Measurements from ENCODE around the gene NCS1. TPM values are rescaled to one million over a fixed set of nuclear protein-coding genes. Genes with fewer than 3 reads are reported as not detected.

NCS1 gene
- total RNA-seq, 1 experiment from 2014 or later = 27.8 TPM

GRCh38 chr9:130212543-130213297 lies 40.5 kb downstream of the NCS1 start:
- H3K36me3 Mint-ChIP-seq (ENCODE audit: insufficient read depth, unreplicated experiment) = peaks cover 12% of the 10 kb centered on the region
- BruUV-seq (replicated peaks) = no TSS peak
- ChIA-PET POLR2A (no interaction called here), CTCF (no interaction called here)
- H3K4me1 Mint-ChIP-seq (ENCODE audit: insufficient read depth, unreplicated experiment) = no peaks in the 10 kb centered on the region
- intact Hi-C loops (cut with micrococcal nuclease) = no loop called here
- no peaks in the 10 kb centered on the region for H3K9me3 Mint-ChIP-seq (ENCODE audit: unreplicated experiment)
- peak; percentile 27 for DNase-seq (ENCODE audit: unreplicated experiment)
- H3K27ac Mint-ChIP-seq (ENCODE audit: low read depth, unreplicated experiment) = no peak overlapping the region
- no peak overlapping the region for H3K4me3 Mint-ChIP-seq (ENCODE audit: unreplicated experiment)
- TF ChIP-seq, protein P1, sequence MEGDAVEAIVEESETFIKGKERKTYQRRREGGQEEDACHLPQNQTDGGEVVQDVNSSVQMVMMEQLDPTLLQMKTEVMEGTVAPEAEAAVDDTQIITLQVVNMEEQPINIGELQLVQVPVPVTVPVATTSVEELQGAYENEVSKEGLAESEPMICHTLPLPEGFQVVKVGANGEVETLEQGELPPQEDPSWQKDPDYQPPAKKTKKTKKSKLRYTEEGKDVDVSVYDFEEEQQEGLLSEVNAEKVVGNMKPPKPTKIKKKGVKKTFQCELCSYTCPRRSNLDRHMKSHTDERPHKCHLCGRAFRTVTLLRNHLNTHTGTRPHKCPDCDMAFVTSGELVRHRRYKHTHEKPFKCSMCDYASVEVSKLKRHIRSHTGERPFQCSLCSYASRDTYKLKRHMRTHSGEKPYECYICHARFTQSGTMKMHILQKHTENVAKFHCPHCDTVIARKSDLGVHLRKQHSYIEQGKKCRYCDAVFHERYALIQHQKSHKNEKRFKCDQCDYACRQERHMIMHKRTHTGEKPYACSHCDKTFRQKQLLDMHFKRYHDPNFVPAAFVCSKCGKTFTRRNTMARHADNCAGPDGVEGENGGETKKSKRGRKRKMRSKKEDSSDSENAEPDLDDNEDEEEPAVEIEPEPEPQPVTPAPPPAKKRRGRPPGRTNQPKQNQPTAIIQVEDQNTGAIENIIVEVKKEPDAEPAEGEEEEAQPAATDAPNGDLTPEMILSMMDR (IDR thresholded peaks at IDR 0.05; ENCODE audit: unreplicated experiment) = no peak
- H3K27me3 Mint-ChIP-seq (ENCODE audit: insufficient read depth, unreplicated experiment) = no peaks in the 10 kb centered on the region

DNA sequence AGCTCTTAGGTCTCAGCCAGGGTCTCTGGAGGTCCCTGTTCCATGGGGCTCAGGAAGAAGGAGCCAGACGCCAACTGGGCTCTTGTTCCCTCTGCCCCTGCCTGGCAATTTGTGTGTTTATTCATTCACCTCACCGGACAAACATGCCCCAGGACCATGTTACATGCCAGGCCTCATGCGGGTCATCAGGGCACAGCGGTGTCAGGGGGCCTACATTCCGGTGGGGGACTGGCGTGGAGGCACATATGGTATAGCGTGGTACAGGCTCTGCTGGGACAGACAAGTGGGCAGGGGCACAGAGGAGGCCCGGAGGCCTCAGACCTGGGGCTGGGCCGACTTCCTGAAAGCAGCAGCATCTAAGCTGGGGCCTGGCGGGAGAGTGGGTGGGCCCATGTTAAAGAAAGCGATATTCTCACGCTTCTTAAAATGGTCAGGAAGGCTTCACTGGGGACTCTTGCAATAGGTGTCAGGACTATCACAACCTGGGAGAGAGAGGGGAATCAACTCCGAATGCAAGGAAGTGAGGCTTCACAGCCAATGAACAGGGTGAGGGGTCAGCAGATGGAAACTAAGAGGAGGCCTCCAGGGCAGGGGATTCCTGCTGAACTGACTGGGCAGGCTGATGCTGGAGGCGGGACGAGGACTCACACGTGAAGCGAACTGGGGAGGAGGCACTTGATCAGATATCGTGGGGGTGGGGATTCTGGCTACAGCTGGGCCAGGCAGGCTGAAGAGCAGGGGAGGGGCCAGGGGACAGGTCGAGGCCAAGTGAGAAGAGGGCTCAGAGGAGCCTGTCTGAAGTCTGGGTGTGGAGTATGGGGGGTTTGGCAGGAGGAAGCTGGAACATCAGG lies 41.9 kb downstream of the NCS1 start:
- H3K9me3 Mint-ChIP-seq (ENCODE audit: unreplicated experiment) = no peaks in the 10 kb centered on the region
- no peak overlapping the region for H3K4me3 Mint-ChIP-seq (ENCODE audit: unreplicated experiment)
- no peaks in the 10 kb centered on the region for H3K4me1 Mint-ChIP-seq (ENCODE audit: insufficient read depth, unreplicated experiment)
- peaks cover 16% of the 10 kb centered on the region for H3K36me3 Mint-ChIP-seq (ENCODE audit: insufficient read depth, unreplicated experiment)
- intact Hi-C loops (cut with micrococcal nuclease) = no loop called here
- POLR2A ChIA-PET = no interaction called here
- TF ChIP-seq, protein P1 (IDR thresholded peaks at IDR 0.05; ENCODE audit: unreplicated experiment) = no peak
- no peak for DNase-seq (ENCODE audit: unreplicated experiment)
- H3K27me3 Mint-ChIP-seq (ENCODE audit: insufficient read depth, unreplicated experiment) = no peaks in the 10 kb centered on the region
- BruUV-seq (replicated peaks) = no TSS peak
- no peak overlapping the region for H3K27ac Mint-ChIP-seq (ENCODE audit: low read depth, unreplicated experiment)
- CTCF ChIA-PET = interaction anchor here (0.5 to 0.7 kb wide), 3 partner anchors 70 to 470 kb away, joined by 3 to 4 read pairs (median 3); no protein-coding TSS in a partner anchor

GRCh38 chr9:130214776-130215340 lies 42.7 kb downstream of the NCS1 start:
- Mint-ChIP-seq H3K9me3 (ENCODE audit: unreplicated experiment) (no peaks in the 10 kb centered on the region), H3K4me3 (ENCODE audit: unreplicated experiment) (no peak overlapping the region), H3K4me1 (ENCODE audit: insufficient read depth, unreplicated experiment) (no peaks in the 10 kb centered on the region), H3K36me3 (ENCODE audit: insufficient read depth, unreplicated experiment) (peaks cover 21% of the 10 kb centered on the region), H3K27ac (ENCODE audit: low read depth, unreplicated experiment) (no peak overlapping the region), H3K27me3 (ENCODE audit: insufficient read depth, unreplicated experiment) (no peaks in the 10 kb centered on the region)
- TF ChIP-seq, protein P1 (IDR thresholded peaks at IDR 0.05; ENCODE audit: unreplicated experiment) = no peak
- no peak for DNase-seq (ENCODE audit: unreplicated experiment)
- POLR2A ChIA-PET = no interaction called here
- BruUV-seq (replicated peaks) = no TSS peak
- CTCF ChIA-PET = interaction anchor here (0.5 kb wide), 2 partner anchors 115 to 470 kb away, joined by 3 to 4 read pairs; no protein-coding TSS in a partner anchor
- intact Hi-C loops (cut with micrococcal nuclease) = no loop called here
